Stimulated activated memory B cell treated with anti-CD40 and anti-IgM and Interleukin-4, amounts not matched to agents 10 μg/mL and 1 μg/mL and 100 μg/mL, for 72 hours (primary cell): Measurements from ENCODE around the gene ETHE1.
"Not testable (repeated sequence)": the region's sequence is repeated elsewhere in the genome, so short reads cannot be mapped to it uniquely, and the experiment has no call there.

Experiments used
- ATAC-seq: fragments of 150-1000 bp; cut with Tn5 transposase; 2 replicates; pipeline ENCODE4 v1.10.0; 2021
- H3K27ac Mint-ChIP-seq: one replicate; pipeline ENCODE4 v1.8.0; 2022; ENCODE audit warnings: mild to moderate bottlenecking, mixed read lengths
- H3K27me3 Mint-ChIP-seq: one replicate; pipeline ENCODE4 v1.8.0; 2022; ENCODE audit warnings: mixed read lengths
- H3K36me3 Mint-ChIP-seq: one replicate; pipeline ENCODE4 v1.8.0; 2022; ENCODE audit warnings: mixed read lengths
- H3K4me1 Mint-ChIP-seq: one replicate; pipeline ENCODE4 v1.8.0; 2022; ENCODE audit warnings: mixed read lengths
- H3K4me3 Mint-ChIP-seq: one replicate; pipeline ENCODE4 v1.8.0; 2022; ENCODE audit warnings: mild to moderate bottlenecking, moderate library complexity, mixed read lengths
- H3K9me3 Mint-ChIP-seq: one replicate; pipeline ENCODE4 v1.8.0; 2022; ENCODE audit warnings: mixed read lengths

ETHE1 gene

GRCh38 chr19:43518051-43518450 lies 8.9 kb downstream of the ETHE1 start:
- H3K4me3 Mint-ChIP-seq, result peak overlapping the region; percentile 54
- peaks cover 10% of the 10 kb centered on the region for H3K36me3 Mint-ChIP-seq
- no peak overlapping the region for H3K27ac Mint-ChIP-seq

GRCh38 chr19:43512399-43512798 lies 14.6 kb downstream of the ETHE1 start:
- not testable (repeated sequence) for ATAC-seq, H3K4me3 Mint-ChIP-seq, H3K27me3 Mint-ChIP-seq, H3K27ac Mint-ChIP-seq, H3K9me3 Mint-ChIP-seq, H3K4me1 Mint-ChIP-seq
- peaks cover 51% of the 10 kb centered on the region for H3K36me3 Mint-ChIP-seq

More at GRCh38 chr19:43518051-43518450, 8.9 kb downstream of the ETHE1 start:
- H3K4me1 Mint-ChIP-seq, result peaks cover 14% of the 10 kb centered on the region
- no peak for ATAC-seq
- no peaks in the 10 kb centered on the region for H3K9me3 Mint-ChIP-seq
- H3K27me3 Mint-ChIP-seq, result no peaks in the 10 kb centered on the region

GRCh38 chr19:43511324-43511723 lies 15.7 kb downstream of the ETHE1 start:
- Mint-ChIP-seq H3K27ac (no peak overlapping the region), H3K4me3 (no peak overlapping the region), H3K27me3 (no peaks in the 10 kb centered on the region), H3K4me1 (no peaks in the 10 kb centered on the region), H3K9me3 (no peaks in the 10 kb centered on the region), H3K36me3 (peaks cover 51% of the 10 kb centered on the region)
- ATAC-seq, result no peak

- peaks cover 51% of the 10 kb centered on the region for H3K36me3 Mint-ChIP-seq
- ATAC-seq, result no peak
- H3K9me3 Mint-ChIP-seq, result no peaks in the 10 kb centered on the region
- H3K4me3 Mint-ChIP-seq, result no peak overlapping the region
- H3K27me3 Mint-ChIP-seq, result no peaks in the 10 kb centered on the region
- no peaks in the 10 kb centered on the region for H3K4me1 Mint-ChIP-seq
- H3K27ac Mint-ChIP-seq, result no peak overlapping the region
Observed at GRCh38 chr19:43510713-43511112, 16.3 kb downstream of the ETHE1 start.

- ATAC-seq, result no peak
- no peak overlapping the region for H3K4me3 Mint-ChIP-seq
Observed at GRCh38 chr19:43507880-43508279, 19.1 kb downstream of the ETHE1 start.

GRCh38 chr19:43506629-43507028 lies 20.4 kb downstream of the ETHE1 start:
- Mint-ChIP-seq H3K4me3 (no peak overlapping the region), H3K36me3 (peaks cover 33% of the 10 kb centered on the region), H3K4me1 (peaks cover 32% of the 10 kb centered on the region), H3K27me3 (no peaks in the 10 kb centered on the region), H3K27ac (no peak overlapping the region), H3K9me3 (no peaks in the 10 kb centered on the region)
- no peak for ATAC-seq

More at GRCh38 chr19:43507880-43508279, 19.1 kb downstream of the ETHE1 start:
- Mint-ChIP-seq H3K9me3 (no peaks in the 10 kb centered on the region), H3K4me1 (peaks cover 24% of the 10 kb centered on the region), H3K36me3 (peaks cover 44% of the 10 kb centered on the region), H3K27me3 (no peaks in the 10 kb centered on the region), H3K27ac (no peak overlapping the region)

- ATAC-seq, result no peak
- peaks cover 32% of the 10 kb centered on the region for H3K4me1 Mint-ChIP-seq
- H3K27me3 Mint-ChIP-seq, result no peaks in the 10 kb centered on the region
- H3K27ac Mint-ChIP-seq, result peak overlapping the region; percentile 87
- peaks cover 27% of the 10 kb centered on the region for H3K36me3 Mint-ChIP-seq
- H3K9me3 Mint-ChIP-seq, result no peaks in the 10 kb centered on the region
- H3K4me3 Mint-ChIP-seq, result no peak overlapping the region
Observed at GRCh38 chr19:43505941-43506340, 21.1 kb downstream of the ETHE1 start.

- no peak for ATAC-seq
- Mint-ChIP-seq H3K27me3 (no peaks in the 10 kb centered on the region), H3K4me3 (peak overlapping the region; percentile 55), H3K36me3 (peaks cover 22% of the 10 kb centered on the region), H3K4me1 (peaks cover 32% of the 10 kb centered on the region), H3K9me3 (no peaks in the 10 kb centered on the region), H3K27ac (peak overlapping the region; percentile 87)
Observed at GRCh38 chr19:43505186-43505456, 21.9 kb downstream of the ETHE1 start.

GRCh38 chr19:43504426-43505185 lies 22.4 kb downstream of the ETHE1 start, which contains the start of gene PHLDB3:
PHLDB3 (minus strand) TSS chr19:43504746; CDS start chr19:43504118, 628 bp downstream.
- Mint-ChIP-seq H3K36me3 (peaks cover 17% of the 10 kb centered on the region), H3K4me3 (peak within 1 kb of the TSS; percentile 92), H3K9me3 (no peaks in the 10 kb centered on the region), H3K27ac (peak within 1 kb of the TSS; percentile 87), H3K27me3 (no peaks in the 10 kb centered on the region), H3K4me1 (peaks cover 32% of the 10 kb centered on the region)
- ATAC-seq, result peak; percentile 60

GRCh38 chr19:43503501-43504425 lies 23.2 kb downstream of the ETHE1 start:
- Mint-ChIP-seq H3K9me3 (no peaks in the 10 kb centered on the region), H3K27ac (peak overlapping the region; percentile 87), H3K27me3 (no peaks in the 10 kb centered on the region), H3K4me1 (peaks cover 32% of the 10 kb centered on the region), H3K4me3 (peak overlapping the region; percentile 92), H3K36me3 (peaks cover 16% of the 10 kb centered on the region)
- peak; percentile 96 for ATAC-seq

GRCh38 chr19:43502419-43502976 lies 24.5 kb downstream of the ETHE1 start:
- no peak for ATAC-seq
- H3K27me3 Mint-ChIP-seq, result no peaks in the 10 kb centered on the region
- H3K36me3 Mint-ChIP-seq, result peaks cover 25% of the 10 kb centered on the region
- H3K4me3 Mint-ChIP-seq, result no peak overlapping the region
- no peaks in the 10 kb centered on the region for H3K9me3 Mint-ChIP-seq
- peak overlapping the region; percentile 87 for H3K27ac Mint-ChIP-seq
- H3K4me1 Mint-ChIP-seq, result peaks cover 32% of the 10 kb centered on the region

GRCh38 chr19:43501661-43502418 lies 25.2 kb downstream of the ETHE1 start:
- no peaks in the 10 kb centered on the region for H3K27me3 Mint-ChIP-seq
- H3K36me3 Mint-ChIP-seq, result peaks cover 32% of the 10 kb centered on the region
- peaks cover 32% of the 10 kb centered on the region for H3K4me1 Mint-ChIP-seq
- H3K4me3 Mint-ChIP-seq, result no peak overlapping the region
- no peak overlapping the region for H3K27ac Mint-ChIP-seq
- no peak for ATAC-seq
- no peaks in the 10 kb centered on the region for H3K9me3 Mint-ChIP-seq

- no peak overlapping the region for H3K4me3 Mint-ChIP-seq
- no peak overlapping the region for H3K27ac Mint-ChIP-seq
- peaks cover 47% of the 10 kb centered on the region for H3K36me3 Mint-ChIP-seq
- ATAC-seq, result no peak
- H3K27me3 Mint-ChIP-seq, result no peaks in the 10 kb centered on the region
- peaks cover 19% of the 10 kb centered on the region for H3K4me1 Mint-ChIP-seq
- H3K9me3 Mint-ChIP-seq, result no peaks in the 10 kb centered on the region
Observed at GRCh38 chr19:43499042-43499441, 28.0 kb downstream of the ETHE1 start.

GRCh38 chr19:43498233-43498842 lies 28.7 kb downstream of the ETHE1 start:
- Mint-ChIP-seq H3K27me3 (no peaks in the 10 kb centered on the region), H3K4me3 (no peak overlapping the region), H3K4me1 (peaks cover 12% of the 10 kb centered on the region), H3K27ac (no peak overlapping the region), H3K9me3 (no peaks in the 10 kb centered on the region), H3K36me3 (peaks cover 47% of the 10 kb centered on the region)
- ATAC-seq, result no peak
